ENCODE data around the gene JADE1. TPM values are rescaled to one million over a fixed set of nuclear protein-coding genes. Genes with fewer than 3 reads are reported as not detected.

Gene JADE1
- total RNA-seq, 2 experiments from 2014 or later: 43.1 to 64.0 TPM

GRCh38 chr4:128840711-128841318 is 31.3 kb downstream of the JADE1 start:
- no peak for DNase-seq (ENCODE audit: low spot score)
- Histone ChIP-seq H4K20me1 (ENCODE audit: insufficient read depth, low read length) (peaks cover 21% of the 10 kb centered on the region), H3K4me1 (ENCODE audit: insufficient read depth, low read length, poor library complexity, severe bottlenecking) (peaks cover 11% of the 10 kb centered on the region), H2AFZ (ENCODE audit: low read length) (no peak overlapping the region), H3K4me3 (ENCODE audit: low read depth, low read length, poor library complexity, severe bottlenecking) (no peak overlapping the region), H3K4me2 (ENCODE audit: low read length) (no peak overlapping the region), H3K9me2 (ENCODE audit: insufficient read depth, low read length) (no peaks in the 10 kb centered on the region), H3K36me3 (ENCODE audit: insufficient read depth, low read length) (peaks cover 98% of the 10 kb centered on the region), H3K9me3 (ENCODE audit: low read length) (no peaks in the 10 kb centered on the region), H3K27ac (ENCODE audit: low read depth, low read length, poor library complexity, severe bottlenecking) (no peak overlapping the region), H3K79me2 (ENCODE audit: insufficient read depth, low read depth, low read length) (peaks cover 58% of the 10 kb centered on the region)
- TF ChIP-seq EZH2phosphoT487 (IDR thresholded peaks at IDR 0.05; ENCODE audit: borderline replicate concordance, low read depth, low read length): no peak
- TF ChIP-seq CTCF (conservative IDR thresholded peaks at IDR 0.05; ENCODE audit: low read length): no peak
- intact Hi-C loops (cut with micrococcal nuclease; ENCODE audit: unreplicated experiment): no loop called here
- no TSS peak for BruUV-seq (replicated peaks)
- ChIA-PET CTCF (ENCODE audit: unreplicated experiment) (no interaction called here), POLR2A (interaction anchor here (0.6 to 2.1 kb wide), 5 partner anchors 8 to 29 kb away, joined by 3 to 8 read pairs (median 4); no protein-coding TSS in a partner anchor)

GRCh38 chr4:128841402-128841801 is 31.9 kb downstream of the JADE1 start:
- Histone ChIP-seq H4K20me1 (ENCODE audit: insufficient read depth, low read length) (peaks cover 21% of the 10 kb centered on the region), H3K36me3 (ENCODE audit: insufficient read depth, low read length) (peaks cover 100% of the 10 kb centered on the region), H3K4me3 (ENCODE audit: low read depth, low read length, poor library complexity, severe bottlenecking) (no peak overlapping the region), H3K79me2 (ENCODE audit: insufficient read depth, low read depth, low read length) (peaks cover 52% of the 10 kb centered on the region), H2AFZ (ENCODE audit: low read length) (no peak overlapping the region), H3K9me2 (ENCODE audit: insufficient read depth, low read length) (no peaks in the 10 kb centered on the region), H3K9me3 (ENCODE audit: low read length) (no peaks in the 10 kb centered on the region), H3K4me2 (ENCODE audit: low read length) (no peak overlapping the region), H3K4me1 (ENCODE audit: insufficient read depth, low read length, poor library complexity, severe bottlenecking) (peaks cover 11% of the 10 kb centered on the region), H3K27ac (ENCODE audit: low read depth, low read length, poor library complexity, severe bottlenecking) (no peak overlapping the region)
- BruUV-seq (replicated peaks): no TSS peak
- ChIA-PET POLR2A (interaction anchor here (0.9 to 2.1 kb wide), 4 partner anchors 9 to 30 kb away, joined by 3 to 8 read pairs (median 4); no protein-coding TSS in a partner anchor), CTCF (ENCODE audit: unreplicated experiment) (no interaction called here)
- no peak for TF ChIP-seq EZH2phosphoT487 (IDR thresholded peaks at IDR 0.05; ENCODE audit: borderline replicate concordance, low read depth, low read length)
- TF ChIP-seq CTCF (conservative IDR thresholded peaks at IDR 0.05; ENCODE audit: low read length): no peak
- no peak for DNase-seq (ENCODE audit: low spot score)
- intact Hi-C loops (cut with micrococcal nuclease; ENCODE audit: unreplicated experiment): no loop called here

- peaks cover 17% of the 10 kb centered on the region for H3K79me2 ChIP-seq (ENCODE audit: insufficient read depth, low read depth, low read length)
- no peak for DNase-seq (ENCODE audit: low spot score)
- no peaks in the 10 kb centered on the region for H3K9me2 ChIP-seq (ENCODE audit: insufficient read depth, low read length)
- ChIA-PET POLR2A (no interaction called here), CTCF (ENCODE audit: unreplicated experiment) (no interaction called here)
- peaks cover 100% of the 10 kb centered on the region for H3K36me3 ChIP-seq (ENCODE audit: insufficient read depth, low read length)
- H3K27ac ChIP-seq (ENCODE audit: low read depth, low read length, poor library complexity, severe bottlenecking): no peak overlapping the region
- no peak for TF ChIP-seq CTCF (conservative IDR thresholded peaks at IDR 0.05; ENCODE audit: low read length)
- no peak for TF ChIP-seq EZH2phosphoT487 (IDR thresholded peaks at IDR 0.05; ENCODE audit: borderline replicate concordance, low read depth, low read length)
- no TSS peak for BruUV-seq (replicated peaks)
- H2AFZ ChIP-seq (ENCODE audit: low read length): no peak overlapping the region
- no peak overlapping the region for H3K4me3 ChIP-seq (ENCODE audit: low read depth, low read length, poor library complexity, severe bottlenecking)
- peaks cover 2% of the 10 kb centered on the region for H3K4me1 ChIP-seq (ENCODE audit: insufficient read depth, low read length, poor library complexity, severe bottlenecking)
- H4K20me1 ChIP-seq (ENCODE audit: insufficient read depth, low read length): peaks cover 11% of the 10 kb centered on the region
- H3K9me3 ChIP-seq (ENCODE audit: low read length): no peaks in the 10 kb centered on the region
- H3K4me2 ChIP-seq (ENCODE audit: low read length): no peak overlapping the region
- intact Hi-C loops (cut with micrococcal nuclease; ENCODE audit: unreplicated experiment): no loop called here
Observed at GRCh38 chr4:128844931-128845330, 35.4 kb downstream of the JADE1 start.

All from OCI-LY7 (cell line).